HG03025 (cell line): ENCODE data around the gene PPIC.

Source experiments
- ATAC-seq: cut with Tn5 transposase; IDR thresholded peaks from one replicate; pipeline ENCODE4 v1.9.1; 2021; ENCODE audit warnings: mild to moderate bottlenecking, moderate library complexity; ENCODE audit not compliant: unreplicated experiment, low FRiP score

PPIC gene

GRCh38 chr5:123036391-123037103 is at the start of gene PPIC:
TSS of gene PPIC (minus strand) at chr5:123036725. CDS start at chr5:123036625, 100 bp downstream.
- ATAC-seq: peak; percentile 54

DNA sequence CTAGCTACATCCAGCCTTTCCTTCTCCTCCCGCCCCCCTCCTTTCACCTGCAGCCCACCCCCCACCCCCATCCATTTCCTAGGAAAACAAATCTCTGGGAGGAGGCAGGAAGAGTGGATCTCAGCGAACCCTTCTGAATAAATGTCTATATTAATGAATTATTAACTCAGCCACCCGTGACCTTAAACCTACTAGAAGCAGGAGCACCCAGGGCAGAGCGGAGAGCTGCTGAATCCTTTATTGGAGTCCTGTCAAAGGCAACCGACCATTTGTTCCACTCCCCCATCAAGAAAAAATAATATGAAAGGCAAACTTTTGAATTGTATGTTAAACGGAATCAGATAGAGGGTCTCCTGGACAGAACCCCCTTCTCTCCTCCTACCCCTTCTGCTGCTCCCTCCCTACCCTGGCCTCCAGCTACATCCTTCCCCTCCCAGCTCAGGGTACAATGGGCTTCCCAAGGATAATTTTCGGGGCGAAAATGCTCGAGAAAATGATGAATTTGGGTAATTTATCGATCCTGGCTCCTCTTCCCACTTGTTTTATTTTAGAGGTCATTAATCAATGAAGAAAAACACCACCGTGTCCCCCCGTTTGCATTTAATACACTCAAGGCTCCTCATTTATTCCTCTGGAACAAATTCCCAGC is 49.2 kb upstream of the PPIC start:
- no peak for ATAC-seq

DNA sequence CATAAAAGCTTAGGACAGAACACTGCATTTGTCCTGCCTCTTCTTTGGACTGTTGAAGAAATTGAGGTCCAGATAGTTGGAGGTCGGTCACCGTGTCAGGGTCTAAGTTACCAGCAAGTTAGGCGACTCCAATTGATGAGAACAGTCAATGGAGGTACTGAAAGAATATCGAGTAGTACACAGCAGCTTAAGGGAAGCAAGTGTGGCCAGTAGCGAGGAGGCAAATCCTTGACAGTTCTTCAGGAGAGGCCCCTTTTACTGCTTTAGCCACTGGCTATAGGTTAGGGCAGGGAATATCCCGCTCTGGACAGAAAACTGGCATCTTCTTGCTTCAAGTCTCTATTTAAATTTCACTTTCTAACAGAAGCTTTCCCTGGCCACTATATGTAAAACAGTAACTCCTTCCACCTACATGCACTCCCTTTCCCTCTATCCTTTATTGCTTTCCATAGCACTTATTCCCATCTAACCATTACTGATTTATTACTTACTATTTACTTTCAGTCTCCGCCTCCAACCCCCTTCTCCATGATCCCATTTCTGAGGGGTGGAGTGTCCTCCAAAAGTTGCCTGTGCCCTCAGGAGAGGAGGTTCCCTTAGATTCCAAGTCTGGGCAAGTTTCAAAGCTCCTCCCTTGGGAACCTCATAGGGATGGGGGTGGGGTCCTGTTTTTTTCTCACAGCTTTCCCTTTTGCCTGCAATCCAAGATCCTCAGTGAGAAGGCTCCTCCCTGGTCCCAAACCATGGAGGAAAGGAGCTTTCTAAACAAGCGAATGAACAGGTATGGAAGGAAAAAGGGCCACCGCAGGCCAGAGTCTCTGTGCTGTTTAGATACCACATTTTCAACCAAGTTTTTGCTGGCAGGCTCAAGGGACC is 48.4 kb upstream of the PPIC start:
- ATAC-seq: no peak

GRCh38 chr5:123083298-123083697 is 46.8 kb upstream of the PPIC start:
- ATAC-seq: no peak

- no peak for ATAC-seq
Measured at GRCh38 chr5:123080215-123080614, 43.7 kb upstream of the PPIC start.

DNA sequence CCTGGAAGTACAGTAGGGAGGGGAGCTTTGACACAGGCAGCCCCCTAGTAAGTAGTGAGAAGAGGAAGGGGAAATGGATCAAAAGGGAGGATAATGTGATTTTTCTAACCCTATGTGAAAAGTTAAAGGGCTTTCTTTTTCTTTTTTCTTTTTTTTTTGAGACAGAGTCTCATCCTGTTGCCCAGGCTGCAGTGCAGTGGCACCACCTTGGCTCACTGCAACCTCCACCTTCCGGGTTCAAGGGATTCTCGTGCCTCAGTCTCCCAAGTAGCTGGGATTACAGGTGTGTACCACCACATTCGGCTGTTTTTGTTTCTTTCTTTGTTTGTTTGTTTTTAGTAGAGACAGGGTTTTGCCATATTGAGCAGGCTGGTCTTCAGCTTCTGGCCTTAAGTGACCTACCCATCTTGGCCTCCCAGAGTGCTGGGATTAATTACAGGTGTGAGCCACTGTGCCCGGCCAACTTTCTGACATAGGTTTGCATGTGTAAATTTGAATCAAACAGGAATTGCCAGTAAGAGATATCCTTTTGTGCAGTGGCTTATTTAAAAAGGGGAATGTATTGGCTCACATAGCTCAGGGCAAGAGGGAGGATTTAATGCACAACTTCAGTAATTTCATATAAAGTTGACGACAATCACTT is 39.1 kb upstream of the PPIC start:
- no peak for ATAC-seq

- no peak for ATAC-seq
Measured at GRCh38 chr5:123068368-123068938, 31.9 kb upstream of the PPIC start.

- ATAC-seq: no peak
Measured at GRCh38 chr5:123066016-123066415, 29.5 kb upstream of the PPIC start.

DNA sequence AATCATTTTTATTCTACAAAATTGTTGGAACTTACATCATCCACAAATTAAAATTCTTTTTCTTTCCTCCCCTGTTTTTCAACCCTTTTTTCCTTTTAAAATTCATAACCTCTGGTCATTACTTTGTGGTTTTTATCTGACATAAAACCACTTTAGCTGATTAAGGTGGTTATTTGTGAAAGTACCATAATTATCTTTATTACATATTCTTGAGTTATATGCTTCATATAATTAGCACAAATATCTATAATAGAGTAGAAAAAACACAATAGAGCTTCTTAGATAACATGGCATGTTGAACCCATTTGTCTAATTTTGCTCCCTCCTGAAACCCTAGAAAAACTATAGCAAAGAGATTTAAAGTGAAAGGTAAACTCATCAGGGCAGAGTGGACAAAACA is 22.9 kb upstream of the PPIC start:
- no peak for ATAC-seq

DNA sequence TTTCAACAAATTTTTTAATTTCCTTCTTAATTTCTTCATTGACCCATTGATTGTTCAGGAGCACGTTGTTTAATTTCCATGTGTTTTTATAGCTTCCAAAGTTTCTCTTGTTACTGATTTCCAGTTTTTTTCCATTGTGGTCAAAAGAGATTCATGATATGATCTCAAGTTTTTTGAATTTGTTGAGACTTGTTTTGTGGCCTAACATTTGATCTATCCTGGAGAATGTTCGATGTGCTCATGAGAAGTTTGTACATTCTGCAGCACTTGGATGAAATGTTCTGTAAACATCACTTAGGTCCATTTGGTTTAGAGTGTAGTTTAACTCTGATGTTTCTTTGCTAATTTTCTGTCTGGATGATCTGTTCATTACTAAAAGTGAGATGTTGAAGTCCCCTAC is 14.7 kb upstream of the PPIC start:
- ATAC-seq: no peak

GRCh38 chr5:123047706-123048105 is 11.2 kb upstream of the PPIC start:
- no peak for ATAC-seq

GRCh38 chr5:123046222-123046621 is 9.7 kb upstream of the PPIC start:
- no peak for ATAC-seq

DNA sequence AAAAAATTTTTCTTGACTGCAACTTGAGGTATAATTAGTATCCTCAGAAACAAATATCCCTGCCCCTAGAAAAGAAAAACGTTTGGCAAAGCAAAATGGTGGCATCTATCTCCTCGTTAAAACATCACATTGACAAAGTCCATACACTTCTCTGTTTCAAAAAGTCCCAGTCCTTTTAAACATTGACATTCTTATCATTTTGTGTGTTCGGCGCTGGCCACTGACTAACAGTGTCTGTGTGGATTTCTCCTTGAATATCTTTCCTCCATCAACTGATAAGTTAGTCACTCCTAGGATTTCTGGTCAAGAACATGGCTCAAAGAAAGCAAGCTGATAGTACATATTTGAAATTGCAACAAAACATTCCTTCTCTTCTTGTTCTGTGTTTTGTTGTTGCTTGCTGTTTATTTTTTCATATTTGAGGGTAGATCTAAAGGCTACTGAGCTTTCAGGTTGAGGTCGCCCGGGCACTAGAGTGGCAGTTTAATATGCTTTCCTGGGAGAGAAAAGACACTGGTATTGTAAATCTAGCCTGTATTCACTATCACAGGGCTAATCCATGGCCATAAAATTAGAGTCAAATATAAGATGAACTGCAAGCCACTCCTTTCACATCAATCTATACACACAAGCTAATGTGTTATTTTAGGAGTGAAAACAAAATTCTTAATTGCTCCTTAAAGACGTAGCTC is 8.5 kb upstream of the PPIC start:
- no peak for ATAC-seq

- no peak for ATAC-seq
Measured at GRCh38 chr5:123039673-123040072, 3.1 kb upstream of the PPIC start.

DNA sequence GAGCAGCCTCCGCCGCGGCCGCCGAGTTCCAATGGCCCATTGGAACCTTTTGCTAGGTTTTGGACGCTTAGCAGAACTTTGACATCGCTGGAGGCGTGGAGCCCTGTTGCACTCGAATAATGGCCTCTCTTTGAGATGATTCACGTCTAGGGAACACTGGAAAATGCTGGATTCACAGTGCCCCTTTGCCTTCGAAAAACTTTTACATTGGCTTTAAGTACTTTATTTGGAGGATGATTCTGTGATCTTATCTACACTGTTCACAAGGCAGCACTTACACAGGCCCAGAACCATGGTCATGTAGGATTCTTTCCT is 536 bp upstream of the PPIC start:
- ATAC-seq: no peak

DNA sequence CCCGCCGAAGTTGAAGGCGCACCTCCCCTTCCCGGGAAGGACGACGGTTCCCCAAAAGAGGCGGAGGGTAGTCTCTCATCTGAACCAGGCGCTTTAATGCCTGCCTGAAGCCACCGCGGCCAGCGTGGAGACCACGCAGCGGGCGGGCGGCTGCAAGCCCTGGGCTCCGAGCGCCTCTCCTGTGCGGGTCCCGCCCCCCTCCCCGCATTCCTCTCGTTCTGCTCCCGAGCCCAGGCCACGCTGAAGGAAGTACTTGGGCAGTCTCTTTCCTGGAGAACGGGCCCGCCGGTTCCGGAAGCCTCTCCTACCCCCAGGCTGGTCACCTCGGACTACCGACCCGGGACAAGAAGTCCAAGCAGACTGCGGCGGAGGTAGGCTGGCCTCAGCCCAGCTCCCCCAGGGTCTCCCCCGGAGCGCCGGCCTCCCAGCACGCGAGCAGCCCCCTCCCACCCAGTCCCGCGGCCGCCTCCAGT is 571 bp downstream of the PPIC start:
- ATAC-seq: peak; percentile 9

GRCh38 chr5:123035360-123035917 is 1.1 kb downstream of the PPIC start:
- ATAC-seq: no peak

DNA sequence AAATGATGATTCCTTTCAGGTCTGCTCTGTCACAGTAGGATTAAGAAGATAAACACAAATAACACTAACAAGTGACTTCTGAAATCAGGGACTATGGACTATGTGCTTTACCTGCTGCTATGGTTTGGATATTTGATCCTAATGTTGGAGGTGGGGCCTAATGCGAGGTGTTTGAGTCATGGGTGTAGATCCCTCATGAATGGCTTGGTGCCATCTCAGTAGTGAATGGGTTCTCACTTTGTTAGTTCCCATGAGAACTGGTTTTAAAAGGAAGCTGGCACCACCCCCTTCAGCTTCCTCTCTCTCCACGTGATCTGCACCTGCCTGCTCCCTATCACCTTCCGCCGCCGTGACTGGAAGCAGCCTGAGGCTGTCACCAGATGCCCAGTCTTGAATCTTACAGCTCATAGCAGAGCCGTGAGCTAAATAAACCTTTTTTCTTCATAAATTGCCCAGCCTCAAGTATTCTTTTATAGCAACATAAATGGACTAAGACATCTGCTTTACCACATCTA is 3.3 kb downstream of the PPIC start:
- ATAC-seq: no peak

- ATAC-seq: no peak
Measured at GRCh38 chr5:123028222-123028621, 8.3 kb downstream of the PPIC start.
